Activated CD4-positive, alpha-beta T cell treated with anti-CD3 and anti-CD28 coated beads, Interleukin-2, amount 50 U/mL, for 4 hours (primary cell): Measurements from ENCODE around the gene GTF2H4.

ENCODE experiments used
- DNase-seq, 2 experiments: peaks; one replicate each; pipeline ENCODE4 v3.0.0-alpha.2; 2020

Gene GTF2H4

DNA sequence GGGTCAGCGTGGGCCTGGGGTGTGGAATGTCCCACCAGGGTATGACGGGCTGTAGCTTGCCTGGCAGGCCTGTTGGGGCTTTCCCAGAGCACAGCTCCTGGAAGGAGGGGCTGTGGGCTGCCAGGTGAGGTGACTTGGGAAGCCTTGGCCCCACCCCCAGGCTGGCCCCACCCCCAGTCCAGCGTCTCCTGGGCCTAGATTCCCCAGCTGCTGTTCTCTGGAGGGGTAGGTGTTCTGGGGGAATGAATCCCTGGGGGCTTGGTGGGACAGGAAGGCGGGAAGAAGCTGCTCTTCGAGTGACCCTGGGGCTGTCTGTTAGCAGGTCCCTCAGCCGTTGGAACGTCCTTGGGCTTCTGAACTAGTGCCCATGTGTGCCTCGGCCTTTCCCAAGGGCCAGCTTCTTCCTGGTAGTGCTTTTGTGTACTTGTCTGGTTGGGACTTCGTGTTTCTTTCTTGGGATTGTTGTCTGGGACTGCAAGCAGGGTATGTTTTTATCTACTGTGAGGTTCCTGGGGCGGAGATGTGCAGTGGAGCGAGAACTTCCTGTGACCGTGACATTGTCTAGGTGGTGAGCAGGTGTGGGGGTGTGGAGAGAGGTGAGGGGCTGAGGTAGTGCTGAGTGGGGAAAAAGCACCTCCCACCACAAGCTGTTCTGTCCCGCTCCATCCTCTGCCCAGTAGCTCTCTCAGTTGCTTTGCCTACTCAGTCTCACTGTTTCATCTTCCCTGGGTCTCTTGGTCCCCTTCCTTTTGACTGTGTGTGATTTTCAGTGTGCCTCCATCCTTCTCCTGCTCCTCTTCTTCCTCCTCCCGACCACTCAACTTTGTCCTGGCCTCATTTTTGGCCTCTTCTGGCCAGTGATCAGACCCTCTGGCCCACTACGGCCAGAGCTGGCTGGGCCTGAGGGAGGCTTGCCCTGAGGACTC, 25.0 kb upstream of the GTF2H4 start:
- DNase-seq = no peak

DNA sequence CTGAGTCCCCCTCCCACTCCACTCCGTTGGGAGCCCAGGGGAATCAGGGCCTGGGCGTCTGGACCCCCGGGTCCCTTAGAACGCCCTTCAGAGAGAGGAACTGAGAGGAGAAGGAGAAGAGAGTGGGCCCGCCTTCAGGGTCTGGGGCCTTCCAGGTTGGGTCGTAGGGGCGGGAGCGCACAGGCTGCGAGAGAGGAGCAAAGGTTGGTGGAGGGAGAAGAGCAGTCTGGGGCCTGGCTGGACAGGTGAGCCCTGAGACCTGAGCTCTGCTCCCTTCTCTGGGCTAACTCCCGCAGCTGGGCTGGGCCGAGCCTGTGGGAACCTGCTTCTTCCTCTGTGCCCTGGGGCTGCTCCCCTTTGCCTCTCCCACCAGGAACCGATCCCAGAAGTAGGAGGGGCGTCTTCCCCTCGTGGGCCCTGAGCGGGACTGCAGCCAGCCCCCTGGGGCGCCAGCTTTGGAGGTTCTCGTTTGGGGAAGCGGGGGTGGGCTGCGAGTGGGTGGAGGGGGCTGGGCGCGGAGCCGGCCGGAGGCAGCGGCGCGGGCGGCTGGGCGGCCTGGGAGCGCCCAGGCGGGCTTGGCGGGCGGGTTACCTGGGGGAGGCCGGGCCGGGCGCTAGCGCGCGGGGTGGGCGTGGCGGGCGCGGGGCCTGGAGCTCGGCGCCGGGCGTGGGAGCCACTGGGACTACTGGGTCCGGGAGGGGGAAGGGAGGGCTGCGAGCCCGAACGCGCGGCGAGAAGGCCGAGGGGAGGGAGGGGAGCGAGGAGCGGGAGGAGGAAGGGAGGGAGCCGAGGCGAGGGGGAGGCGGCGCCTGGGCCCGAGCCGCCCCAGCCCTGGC, 24.1 kb upstream of the GTF2H4 start, which contains the start of gene DDR1:
Gene DDR1, plus strand, starts transcription at position 835 of the 836 bp plus-strand sequence. CDS start 4,211 bp downstream, outside the sequence.
- DNase-seq = peak; percentile 30 to 43

DNA sequence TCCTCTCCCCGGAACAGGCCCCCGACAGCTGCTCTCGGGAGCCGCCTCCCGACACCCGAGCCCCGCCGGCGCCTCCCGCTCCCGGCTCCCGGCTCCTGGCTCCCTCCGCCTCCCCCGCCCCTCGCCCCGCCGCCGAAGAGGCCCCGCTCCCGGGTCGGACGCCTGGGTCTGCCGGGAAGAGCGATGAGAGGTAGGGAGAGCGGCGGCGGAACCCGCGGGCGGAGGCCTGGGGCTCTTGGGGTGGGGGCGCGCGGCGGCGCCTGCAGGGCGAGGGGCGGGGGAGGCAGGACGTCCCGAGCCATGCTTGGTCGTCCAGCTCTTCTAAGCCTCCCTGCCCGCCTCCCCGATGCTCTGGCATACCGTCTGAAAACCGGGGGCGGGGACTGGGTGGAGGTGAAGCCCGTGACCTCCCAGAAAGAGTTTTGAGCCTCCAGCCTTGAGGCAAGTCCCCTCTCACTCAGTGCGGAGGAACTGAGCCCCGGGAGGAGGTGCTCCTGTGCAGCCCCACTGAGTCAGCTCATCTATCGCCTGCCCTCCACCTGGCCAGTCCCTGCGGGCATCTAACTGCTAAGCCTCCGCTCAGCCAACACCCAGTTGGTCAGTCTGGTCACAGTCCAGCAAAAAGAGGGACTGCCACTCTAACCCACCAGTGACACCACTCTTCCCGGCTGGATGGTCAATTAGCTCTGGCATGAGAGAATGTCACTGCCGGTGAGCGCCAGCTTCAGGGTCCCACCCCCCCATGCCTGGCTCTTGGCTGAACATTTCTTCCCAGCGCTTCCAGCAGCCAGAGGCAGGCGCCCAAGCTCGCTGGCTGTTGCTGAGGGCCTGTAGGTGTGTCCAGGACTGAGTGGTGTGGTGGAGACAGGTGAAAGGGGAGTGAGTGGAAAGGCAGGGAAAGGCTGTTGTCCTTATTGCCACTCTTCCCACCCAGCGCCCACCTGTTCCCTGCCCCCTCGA, 23.2 kb upstream of the GTF2H4 start:
- DNase-seq = peak; percentile 29 to 34

DNA sequence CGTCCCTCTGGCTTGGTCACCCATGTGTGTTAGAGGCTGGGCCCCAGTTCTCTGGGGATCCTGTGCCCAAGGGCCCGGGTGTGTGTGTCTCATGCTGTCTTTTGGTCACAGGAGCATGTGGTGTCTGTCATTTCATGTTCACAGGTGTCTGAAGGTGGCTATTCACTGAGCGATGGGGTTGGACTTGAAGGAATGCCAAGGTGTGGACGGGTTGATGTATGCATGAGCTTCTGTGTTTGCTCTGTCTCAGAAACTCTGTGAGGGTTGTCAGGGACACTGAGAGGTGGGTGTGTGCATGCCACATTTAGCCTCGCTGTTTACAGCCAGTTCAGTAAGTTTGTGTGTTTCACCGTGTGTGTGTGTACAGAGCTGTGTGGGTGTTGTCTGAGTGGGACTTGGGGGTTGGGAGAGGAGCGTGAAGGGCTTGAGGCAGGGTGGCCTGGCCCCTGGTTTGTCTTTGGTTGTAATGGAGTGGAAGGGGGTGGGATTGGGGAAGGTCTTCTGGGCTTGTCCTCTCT, 22.5 kb upstream of the GTF2H4 start:
- no peak for DNase-seq

DNA sequence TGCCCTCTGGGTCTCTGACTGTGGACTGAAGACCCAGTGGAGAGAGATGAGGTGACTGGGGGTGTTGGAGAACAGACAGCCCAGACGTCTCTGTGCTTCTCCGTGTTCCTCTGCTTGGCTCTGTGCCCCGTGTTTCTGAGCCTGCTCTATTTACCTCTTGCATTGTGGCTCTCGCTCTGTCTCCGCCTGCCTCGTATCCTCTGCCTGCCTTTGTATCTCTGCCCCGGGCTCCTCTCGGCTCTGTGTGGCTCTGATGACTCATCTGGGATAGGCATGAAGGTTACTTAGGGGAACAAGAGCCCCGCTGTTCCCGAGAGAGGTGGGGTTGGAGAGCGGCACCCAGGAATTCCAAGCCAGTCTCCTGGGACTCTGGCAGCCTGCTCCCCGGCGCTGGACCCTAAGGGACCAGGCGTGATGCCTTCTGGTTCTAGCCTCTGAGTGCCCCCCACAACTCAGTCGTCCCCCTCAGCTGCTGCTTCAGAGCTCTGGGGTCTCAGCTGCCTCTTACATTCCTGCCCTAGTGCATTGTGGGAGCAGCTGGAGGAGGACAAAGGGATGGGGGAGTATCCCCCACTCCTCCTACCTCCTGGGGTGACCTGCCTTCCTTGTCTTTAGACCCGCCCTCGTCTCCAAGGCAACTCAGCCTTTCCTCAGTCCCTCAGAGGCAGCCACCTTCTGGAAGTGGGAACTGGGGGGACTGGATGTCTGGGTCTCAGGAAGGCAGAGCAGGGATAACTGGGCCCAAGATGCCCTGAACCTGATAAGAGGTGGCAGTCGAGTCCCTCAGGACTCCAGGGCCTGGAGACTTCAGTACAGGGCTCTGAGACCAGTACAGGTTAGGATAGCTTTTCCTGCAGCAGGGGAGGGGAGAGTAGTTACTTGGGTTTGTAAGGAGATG, 21.8 kb upstream of the GTF2H4 start:
- DNase-seq = peak; percentile 25 to 31

DNA sequence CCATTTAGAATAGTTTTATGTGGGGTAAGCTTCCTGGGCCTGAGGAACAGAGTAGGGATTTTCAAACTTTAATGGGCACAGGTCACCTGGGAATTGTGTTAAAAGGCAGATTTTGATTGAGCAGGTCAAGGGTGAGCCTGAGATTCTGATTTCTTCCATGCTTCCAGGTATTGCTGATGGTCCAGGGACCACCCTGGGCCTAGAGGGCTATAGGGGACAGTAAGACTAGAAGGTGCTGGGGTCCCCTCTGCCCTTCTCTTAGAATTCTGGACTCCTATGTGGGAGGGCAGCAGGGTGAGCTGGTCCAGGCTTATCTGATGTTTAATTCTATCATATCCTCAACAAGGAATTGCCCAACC, 21.1 kb upstream of the GTF2H4 start:
- DNase-seq = no peak

DNA sequence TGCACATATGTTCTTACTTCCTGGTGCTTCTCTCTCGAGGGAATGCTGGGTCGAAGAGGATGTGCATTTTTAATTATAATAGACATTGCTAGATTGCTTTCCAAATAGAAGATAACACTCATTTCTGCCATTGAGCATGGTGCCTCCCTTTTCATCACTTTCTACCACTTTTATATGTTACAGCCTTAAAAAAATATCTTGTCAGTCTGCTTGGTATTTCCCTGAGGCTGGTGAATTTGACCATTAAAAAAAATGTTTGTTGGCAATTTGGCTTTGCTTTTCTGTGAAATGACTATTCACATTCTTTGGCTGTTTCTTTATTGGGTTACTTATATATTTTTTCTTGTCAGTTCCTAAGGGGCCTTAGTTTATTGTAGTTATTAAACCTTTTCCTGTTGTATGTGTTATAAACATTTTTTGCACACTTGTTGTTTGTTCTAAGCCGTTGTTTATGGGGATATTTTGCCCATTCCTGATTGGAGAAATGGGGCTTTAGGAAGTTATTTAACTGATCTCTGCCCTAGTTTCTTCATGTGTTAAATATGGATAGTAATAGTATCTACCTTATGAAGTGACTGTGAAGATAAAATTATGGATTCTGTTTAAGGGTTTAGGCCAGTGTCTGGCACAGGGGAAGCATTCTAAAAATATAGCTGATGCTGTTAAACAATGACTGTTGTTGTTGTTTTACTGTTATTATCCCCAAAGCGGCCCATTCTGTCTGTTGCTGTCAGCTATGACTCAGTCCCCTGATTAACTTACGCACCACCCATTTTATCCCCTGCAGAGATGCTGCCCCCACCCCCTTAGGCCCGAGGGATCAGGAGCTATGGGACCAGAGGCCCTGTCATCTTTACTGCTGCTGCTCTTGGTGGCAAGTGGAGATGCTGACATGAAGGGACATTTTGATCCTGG, 19.8 kb upstream of the GTF2H4 start:
- no peak for DNase-seq

DNA sequence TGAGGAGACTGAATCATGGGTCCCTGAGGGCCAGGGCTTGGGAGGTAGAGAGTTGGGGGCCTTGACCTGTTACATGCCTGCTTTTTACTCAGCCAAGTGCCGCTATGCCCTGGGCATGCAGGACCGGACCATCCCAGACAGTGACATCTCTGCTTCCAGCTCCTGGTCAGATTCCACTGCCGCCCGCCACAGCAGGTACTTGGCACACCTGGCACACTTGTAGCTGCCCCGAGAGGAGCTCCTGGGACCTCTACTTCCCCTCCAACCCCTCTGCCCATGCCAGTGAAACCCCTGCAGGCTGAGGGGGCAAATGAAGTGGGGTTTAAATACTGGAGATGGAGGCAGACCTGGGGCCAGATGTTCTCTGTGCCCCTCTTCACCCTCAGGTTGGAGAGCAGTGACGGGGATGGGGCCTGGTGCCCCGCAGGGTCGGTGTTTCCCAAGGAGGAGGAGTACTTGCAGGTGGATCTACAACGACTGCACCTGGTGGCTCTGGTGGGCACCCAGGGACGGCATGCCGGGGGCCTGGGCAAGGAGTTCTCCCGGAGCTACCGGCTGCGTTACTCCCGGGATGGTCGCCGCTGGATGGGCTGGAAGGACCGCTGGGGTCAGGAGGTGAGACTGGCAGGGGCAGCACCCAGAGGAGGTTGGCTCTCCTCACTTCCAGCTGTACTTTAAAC, 19.1 kb upstream of the GTF2H4 start:
- no peak for DNase-seq

DNA sequence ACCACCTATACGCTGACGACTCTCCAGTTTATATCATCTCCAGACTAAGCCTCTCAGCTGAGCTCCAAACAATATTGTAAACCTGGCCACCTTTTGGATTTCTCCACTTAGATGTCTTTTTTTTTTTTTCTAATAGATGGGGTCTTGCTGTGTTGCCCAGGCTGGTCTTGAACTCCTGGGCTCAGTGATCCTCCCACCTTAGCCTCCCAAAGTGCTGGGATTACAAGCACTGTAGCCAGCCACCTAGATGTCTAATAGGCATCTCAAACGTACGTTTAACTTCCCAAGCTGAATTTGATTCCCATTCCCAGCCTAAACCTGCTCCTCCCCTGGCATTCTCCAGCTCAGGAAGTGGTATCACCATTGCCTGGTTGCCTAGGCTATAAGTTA, 18.5 kb upstream of the GTF2H4 start:
- no peak for DNase-seq

DNA sequence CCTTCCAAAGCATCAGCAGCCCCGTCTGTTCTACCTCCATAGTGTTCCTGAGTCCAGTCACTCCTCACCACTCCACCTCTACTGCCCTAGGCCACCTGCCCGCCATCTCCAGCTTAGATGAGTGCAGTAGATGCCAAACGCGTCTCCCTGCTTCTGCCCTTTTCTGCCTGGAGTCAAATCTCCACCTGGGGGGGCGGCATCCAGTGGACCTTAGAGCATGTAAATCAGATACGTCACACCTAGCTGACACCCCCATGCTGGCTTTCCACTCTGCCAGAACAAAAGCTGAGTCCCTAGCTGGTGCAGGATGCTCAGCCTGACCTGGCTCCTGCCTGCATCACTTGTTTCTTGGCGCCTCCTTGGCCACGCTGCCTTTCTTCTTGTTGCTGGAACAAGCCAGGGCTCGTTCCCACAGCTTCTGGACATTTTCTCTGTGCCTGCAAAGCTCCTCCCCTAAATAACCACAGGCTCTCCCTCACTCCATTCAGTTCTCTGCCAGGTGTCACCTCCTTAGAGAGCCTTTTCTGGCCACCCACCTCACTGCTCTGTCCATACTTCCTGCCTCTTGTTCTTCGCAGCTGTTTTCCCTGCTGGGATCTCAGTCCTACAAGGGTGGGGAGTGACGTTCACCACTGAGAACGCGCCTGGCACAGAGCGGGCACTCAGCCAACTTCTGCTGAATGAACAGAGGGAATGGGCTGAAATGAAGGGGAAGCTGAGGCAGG, 17.9 kb upstream of the GTF2H4 start:
- DNase-seq = no peak

DNA sequence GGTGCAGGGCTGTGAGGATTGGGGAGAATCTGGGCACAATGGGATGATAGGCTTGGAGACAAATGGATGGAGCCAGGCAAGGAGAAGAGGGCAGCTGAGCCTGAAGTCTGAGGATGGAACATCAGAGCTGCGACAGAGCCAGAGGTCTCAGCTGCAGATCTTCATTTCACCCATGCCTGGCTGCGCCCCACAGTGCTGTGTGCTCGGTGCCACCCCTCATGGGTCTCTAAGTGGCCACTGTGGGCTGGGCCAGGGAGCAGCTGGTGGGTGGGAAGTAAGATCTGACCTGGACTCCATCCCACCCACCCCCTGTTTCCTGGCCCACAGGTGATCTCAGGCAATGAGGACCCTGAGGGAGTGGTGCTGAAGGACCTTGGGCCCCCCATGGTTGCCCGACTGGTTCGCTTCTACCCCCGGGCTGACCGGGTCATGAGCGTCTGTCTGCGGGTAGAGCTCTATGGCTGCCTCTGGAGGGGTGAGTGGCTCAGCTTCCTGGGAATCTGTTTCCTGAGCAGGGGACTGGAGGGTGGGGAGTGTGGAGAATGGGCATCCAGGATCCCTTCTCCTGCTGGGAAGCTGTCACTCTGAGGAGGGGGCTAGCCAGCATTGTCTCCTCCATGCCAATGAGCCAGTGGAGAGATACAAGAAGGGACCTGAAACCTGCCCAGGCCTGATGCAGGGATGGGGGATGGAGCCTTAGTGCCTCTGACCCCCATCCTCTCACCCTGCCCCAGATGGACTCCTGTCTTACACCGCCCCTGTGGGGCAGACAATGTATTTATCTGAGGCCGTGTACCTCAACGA, 17.2 kb upstream of the GTF2H4 start:
- DNase-seq = no peak

DNA sequence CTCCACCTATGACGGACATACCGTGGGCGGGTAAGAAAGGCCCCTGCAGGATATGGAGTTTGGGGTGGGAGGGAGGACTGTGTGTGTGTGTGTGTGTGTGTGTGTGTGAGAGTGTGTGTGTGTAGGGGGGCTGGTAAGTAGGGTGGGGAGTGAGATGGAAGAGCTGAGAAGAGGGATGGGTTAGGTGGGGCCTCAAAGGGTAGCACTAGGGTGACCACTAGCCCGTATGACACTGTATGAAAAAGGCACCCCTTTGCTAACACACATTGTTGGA, 16.6 kb upstream of the GTF2H4 start:
- DNase-seq = no peak

DNA sequence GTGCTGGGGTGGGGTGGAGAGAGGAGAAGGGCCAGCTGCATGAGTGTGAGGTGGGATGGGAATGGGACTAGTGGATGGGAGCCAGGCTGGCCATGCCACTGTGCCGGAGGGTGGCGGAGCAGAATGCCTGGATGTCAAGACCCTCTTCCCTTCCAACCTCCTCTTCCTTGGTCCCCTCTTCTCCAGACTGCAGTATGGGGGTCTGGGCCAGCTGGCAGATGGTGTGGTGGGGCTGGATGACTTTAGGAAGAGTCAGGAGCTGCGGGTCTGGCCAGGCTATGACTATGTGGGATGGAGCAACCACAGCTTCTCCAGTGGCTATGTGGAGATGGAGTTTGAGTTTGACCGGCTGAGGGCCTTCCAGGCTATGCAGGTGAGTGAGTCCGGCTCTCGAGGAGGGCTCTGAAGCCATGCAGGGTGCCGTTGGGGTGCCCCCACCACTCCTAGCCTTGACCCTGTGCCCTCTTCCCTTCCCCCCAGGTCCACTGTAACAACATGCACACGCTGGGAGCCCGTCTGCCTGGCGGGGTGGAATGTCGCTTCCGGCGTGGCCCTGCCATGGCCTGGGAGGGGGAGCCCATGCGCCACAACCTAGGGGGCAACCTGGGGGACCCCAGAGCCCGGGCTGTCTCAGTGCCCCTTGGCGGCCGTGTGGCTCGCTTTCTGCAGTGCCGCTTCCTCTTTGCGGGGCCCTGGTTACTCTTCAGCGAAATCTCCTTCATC, 16.0 kb upstream of the GTF2H4 start:
- no peak for DNase-seq

DNA sequence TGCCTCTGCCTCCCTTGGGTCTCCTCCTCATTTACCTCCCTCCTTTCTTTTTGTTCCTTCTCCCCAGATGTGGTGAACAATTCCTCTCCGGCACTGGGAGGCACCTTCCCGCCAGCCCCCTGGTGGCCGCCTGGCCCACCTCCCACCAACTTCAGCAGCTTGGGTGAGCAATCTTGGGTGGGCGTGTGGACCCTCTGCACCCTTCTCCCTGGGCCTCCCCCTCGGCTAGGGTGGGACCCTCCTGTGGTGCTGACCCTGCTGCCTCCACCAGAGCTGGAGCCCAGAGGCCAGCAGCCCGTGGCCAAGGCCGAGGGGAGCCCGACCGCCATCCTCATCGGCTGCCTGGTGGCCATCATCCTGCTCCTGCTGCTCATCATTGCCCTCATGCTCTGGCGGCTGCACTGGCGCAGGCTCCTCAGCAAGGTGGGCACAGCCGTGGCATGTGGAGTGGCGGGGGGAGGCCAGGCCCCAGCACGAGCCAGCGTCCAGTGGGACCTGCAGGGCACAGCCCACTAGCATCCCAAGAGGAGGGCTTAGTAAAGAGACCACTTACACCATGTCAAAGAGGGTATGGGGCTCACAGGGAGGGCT, 14.9 kb upstream of the GTF2H4 start:
- no peak for DNase-seq

DNA sequence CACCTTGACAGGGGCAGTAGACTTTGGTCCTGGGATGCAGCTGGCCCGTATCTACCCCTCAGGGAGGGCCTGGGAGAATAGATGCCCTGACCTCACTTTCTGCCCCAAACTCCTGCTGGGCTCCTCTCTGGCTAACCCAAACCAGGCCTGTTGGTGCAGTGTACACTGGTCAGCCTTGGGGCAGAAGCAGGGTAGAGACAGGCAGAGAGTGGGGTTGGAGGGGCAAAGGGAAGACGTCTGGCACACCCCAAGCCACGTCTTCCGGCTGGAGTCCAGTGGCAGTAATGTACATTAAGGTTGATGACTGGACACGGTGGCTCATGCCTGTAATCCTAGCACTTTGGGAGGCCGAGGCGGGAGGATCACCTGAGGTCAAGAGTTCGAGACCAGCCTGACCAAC, 14.3 kb upstream of the GTF2H4 start:
- no peak for DNase-seq

DNA sequence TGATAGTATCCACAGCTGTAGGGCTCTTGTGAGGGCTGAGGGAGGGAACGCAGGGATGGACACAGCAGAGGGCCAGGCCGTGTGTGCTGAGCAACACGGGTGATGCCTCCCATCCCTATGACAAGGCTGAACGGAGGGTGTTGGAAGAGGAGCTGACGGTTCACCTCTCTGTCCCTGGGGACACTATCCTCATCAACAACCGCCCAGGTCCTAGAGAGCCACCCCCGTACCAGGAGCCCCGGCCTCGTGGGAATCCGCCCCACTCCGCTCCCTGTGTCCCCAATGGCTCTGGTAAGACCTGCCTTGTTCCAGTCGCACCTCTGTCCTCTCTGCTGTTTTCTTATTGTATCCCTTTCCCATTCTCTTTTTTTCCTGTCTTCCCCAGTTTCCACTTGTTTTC, 13.6 kb upstream of the GTF2H4 start:
- no peak for DNase-seq

DNA sequence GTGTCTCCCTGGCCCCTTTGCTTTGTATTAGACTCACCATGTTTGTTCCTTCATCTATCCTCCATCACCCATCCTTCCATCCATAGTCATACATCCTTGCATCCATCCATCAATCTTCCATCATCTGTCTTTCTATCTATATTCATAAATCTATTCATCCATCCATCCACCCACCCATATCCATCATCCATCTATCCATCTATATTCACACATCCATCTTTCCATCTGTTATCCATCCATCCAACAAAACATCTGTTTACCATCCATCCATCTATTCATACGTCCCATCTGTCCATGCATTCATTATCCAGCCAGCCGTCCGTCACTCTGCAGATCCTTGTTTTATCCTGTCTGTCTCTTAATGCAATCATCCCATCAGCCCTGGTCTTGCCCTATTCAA, 13.1 kb upstream of the GTF2H4 start:
- no peak for DNase-seq
